ENCODE results near the gene GCC2.
A peak's percentile ranks its signal among the peaks of the same experiment; 100 is the strongest.
"Not testable (repeated sequence)": the region's sequence is repeated elsewhere in the genome, so short reads cannot be mapped to it uniquely, and the experiment has no call there.

GCC2 gene

GRCh38 chr2:108524688-108525087 lies 75.7 kb downstream of the GCC2 start:
- WGBS (ENCODE audit: extremely low coverage, insufficient coverage, insufficient read length): no CpG with 5 or more reads among the region's 6 CpGs
- H3K79me2 ChIP-seq (ENCODE audit: control insufficient read depth, insufficient read depth, low read length, poor library complexity): not testable (repeated sequence)

GRCh38 chr2:108525258-108525657 lies 76.3 kb downstream of the GCC2 start:
- H2AFZ ChIP-seq (ENCODE audit: insufficient read depth, low read length, poor library complexity); H3K4me1 ChIP-seq (ENCODE audit: control insufficient read depth in 1 of 2, insufficient read depth in 2 of 2, low read length in 2 of 2); H3K23ac ChIP-seq (ENCODE audit: low read length); H3K4ac ChIP-seq (ENCODE audit: low read depth, low read length); H3K79me2 ChIP-seq (ENCODE audit: control insufficient read depth, insufficient read depth, low read length, poor library complexity); H3K27ac ChIP-seq (ENCODE audit: low read depth, low read length); H3K4me3 ChIP-seq (ENCODE audit: low read depth, low read length); H3K27me3 ChIP-seq (ENCODE audit: insufficient read depth, low read length); H2AK5ac ChIP-seq (ENCODE audit: low read length); DNase-seq; H3K14ac ChIP-seq (ENCODE audit: low read length); H2BK12ac ChIP-seq (ENCODE audit: low read length); H3K36me3 ChIP-seq (ENCODE audit: control insufficient read depth in 1 of 2, insufficient read depth in 2 of 2, low read length in 2 of 2); H2BK5ac ChIP-seq (ENCODE audit: low read depth, low read length, poor library complexity); H3K9ac ChIP-seq (ENCODE audit: low read length); H3K4me2 ChIP-seq (ENCODE audit: low read length); H4K91ac ChIP-seq (ENCODE audit: low read depth, low read length); H4K8ac ChIP-seq (ENCODE audit: low read depth, low read length); H3K79me1 ChIP-seq (ENCODE audit: low read length); H2BK120ac ChIP-seq (ENCODE audit: insufficient read depth, low read length, poor library complexity); H3K9me3 ChIP-seq (ENCODE audit: insufficient read depth, low read depth, low read length); H4K12ac ChIP-seq (ENCODE audit: low read depth, low read length); H3K18ac ChIP-seq (ENCODE audit: low read length): not testable (repeated sequence)

More at GRCh38 chr2:108524688-108525087, 75.7 kb downstream of the GCC2 start:
- not testable (repeated sequence) for H3K23ac ChIP-seq (ENCODE audit: low read length); H4K8ac ChIP-seq (ENCODE audit: low read depth, low read length); H4K12ac ChIP-seq (ENCODE audit: low read depth, low read length); H2BK5ac ChIP-seq (ENCODE audit: low read depth, low read length, poor library complexity); DNase-seq; H2AK5ac ChIP-seq (ENCODE audit: low read length); H4K91ac ChIP-seq (ENCODE audit: low read depth, low read length); H3K18ac ChIP-seq (ENCODE audit: low read length); H2BK120ac ChIP-seq (ENCODE audit: insufficient read depth, low read length, poor library complexity); H3K14ac ChIP-seq (ENCODE audit: low read length); H3K4me1 ChIP-seq (ENCODE audit: control insufficient read depth in 1 of 2, insufficient read depth in 2 of 2, low read length in 2 of 2); H3K79me1 ChIP-seq (ENCODE audit: low read length); H3K27ac ChIP-seq (ENCODE audit: low read depth, low read length); H3K4me3 ChIP-seq (ENCODE audit: low read depth, low read length); H3K27me3 ChIP-seq (ENCODE audit: insufficient read depth, low read length); H3K9ac ChIP-seq (ENCODE audit: low read length); H3K9me3 ChIP-seq (ENCODE audit: insufficient read depth, low read depth, low read length); H2BK12ac ChIP-seq (ENCODE audit: low read length); H3K36me3 ChIP-seq (ENCODE audit: control insufficient read depth in 1 of 2, insufficient read depth in 2 of 2, low read length in 2 of 2); H3K4me2 ChIP-seq (ENCODE audit: low read length); H3K4ac ChIP-seq (ENCODE audit: low read depth, low read length); H2AFZ ChIP-seq (ENCODE audit: insufficient read depth, low read length, poor library complexity)

GRCh38 chr2:108531674-108532055 lies 82.7 kb downstream of the GCC2 start:
- Histone ChIP-seq H3K9me3 (ENCODE audit: insufficient read depth, low read depth, low read length) (no peaks in the 10 kb centered on the region), H3K79me1 (ENCODE audit: low read length) (peaks cover 10% of the 10 kb centered on the region), H3K36me3 (ENCODE audit: control insufficient read depth in 1 of 2, insufficient read depth in 2 of 2, low read length in 2 of 2) (no peaks in the 10 kb centered on the region), H2AK5ac (ENCODE audit: low read length) (no peak overlapping the region), H2BK5ac (ENCODE audit: low read depth, low read length, poor library complexity) (no peak overlapping the region), H3K4me1 (ENCODE audit: control insufficient read depth in 1 of 2, insufficient read depth in 2 of 2, low read length in 2 of 2) (peaks cover 1 to 5% of the 10 kb centered on the region in 2 experiments), H2BK12ac (ENCODE audit: low read length) (no peak overlapping the region), H3K79me2 (ENCODE audit: control insufficient read depth, insufficient read depth, low read length, poor library complexity) (peaks cover 9% of the 10 kb centered on the region), H3K18ac (ENCODE audit: low read length) (no peak overlapping the region), H3K9ac (ENCODE audit: low read length) (no peak overlapping the region), H3K27me3 (ENCODE audit: insufficient read depth, low read length) (no peaks in the 10 kb centered on the region), H2BK120ac (ENCODE audit: insufficient read depth, low read length, poor library complexity) (no peak overlapping the region), H3K4ac (ENCODE audit: low read depth, low read length) (no peak overlapping the region), H4K8ac (ENCODE audit: low read depth, low read length) (no peak overlapping the region), H4K91ac (ENCODE audit: low read depth, low read length) (no peak overlapping the region), H4K12ac (ENCODE audit: low read depth, low read length) (no peak overlapping the region), H2AFZ (ENCODE audit: insufficient read depth, low read length, poor library complexity) (no peak overlapping the region), H3K4me2 (ENCODE audit: low read length) (no peak overlapping the region), H3K27ac (ENCODE audit: low read depth, low read length) (no peak overlapping the region), H3K14ac (ENCODE audit: low read length) (no peak overlapping the region), H3K4me3 (ENCODE audit: low read depth, low read length) (no peak overlapping the region), H3K23ac (ENCODE audit: low read length) (no peak overlapping the region)
- no peak for DNase-seq
- WGBS (ENCODE audit: extremely low coverage, insufficient coverage, insufficient read length): no CpG with 5 or more reads among the region's 5 CpGs

GRCh38 chr2:108533832-108534583 lies 85.0 kb downstream of the GCC2 start, which contains the start of gene LIMS1:
LIMS1 (plus strand) TSS chr2:108534470; CDS start chr2:108534563, 93 bp downstream.
- Histone ChIP-seq H3K14ac (ENCODE audit: low read length) (peak within 1 kb of the TSS; percentile 96), H3K79me1 (ENCODE audit: low read length) (peaks cover 10% of the 10 kb centered on the region), H3K27me3 (ENCODE audit: insufficient read depth, low read length) (no peaks in the 10 kb centered on the region), H3K4ac (ENCODE audit: low read depth, low read length) (peak within 1 kb of the TSS; percentile 95), H2BK120ac (ENCODE audit: insufficient read depth, low read length, poor library complexity) (peak within 1 kb of the TSS; percentile 93), H3K9ac (ENCODE audit: low read length) (peak within 1 kb of the TSS; percentile 92), H3K79me2 (ENCODE audit: control insufficient read depth, insufficient read depth, low read length, poor library complexity) (peaks cover 10% of the 10 kb centered on the region), H2AK5ac (ENCODE audit: low read length) (peak within 1 kb of the TSS; percentile 51), H3K9me3 (ENCODE audit: insufficient read depth, low read depth, low read length) (no peaks in the 10 kb centered on the region), H3K23ac (ENCODE audit: low read length) (no peak within 1 kb of the TSS), H4K91ac (ENCODE audit: low read depth, low read length) (peak within 1 kb of the TSS; percentile 96), H2AFZ (ENCODE audit: insufficient read depth, low read length, poor library complexity) (peak within 1 kb of the TSS; percentile 85), H3K4me1 (ENCODE audit: control insufficient read depth in 1 of 2, insufficient read depth in 2 of 2, low read length in 2 of 2) (peaks cover 5 to 9% of the 10 kb centered on the region in 2 experiments), H3K4me2 (ENCODE audit: low read length) (peak within 1 kb of the TSS; percentile 81), H3K36me3 (ENCODE audit: control insufficient read depth in 1 of 2, insufficient read depth in 2 of 2, low read length in 2 of 2) (peaks cover 0 to 2% of the 10 kb centered on the region in 2 experiments), H3K4me3 (ENCODE audit: low read depth, low read length) (peak within 1 kb of the TSS; percentile 83), H3K27ac (ENCODE audit: low read depth, low read length) (peak within 1 kb of the TSS; percentile 95), H2BK5ac (ENCODE audit: low read depth, low read length, poor library complexity) (peak within 1 kb of the TSS; percentile 95), H4K12ac (ENCODE audit: low read depth, low read length) (peak within 1 kb of the TSS; percentile 86), H2BK12ac (ENCODE audit: low read length) (peak within 1 kb of the TSS; percentile 66), H4K8ac (ENCODE audit: low read depth, low read length) (peak within 1 kb of the TSS; percentile 87), H3K18ac (ENCODE audit: low read length) (peak within 1 kb of the TSS; percentile 94)
- no CpG with 5 or more reads among the region's 87 CpGs for WGBS (ENCODE audit: extremely low coverage, insufficient coverage, insufficient read length)
- peak; percentile 96 to 97 for DNase-seq

Measured in trophoblast cell (in vitro differentiated cells and primary cell).